Measurements from ENCODE around the gene PDE3B. TPM values are rescaled to one million over a fixed set of nuclear protein-coding genes. Genes with fewer than 3 reads are reported as not detected.

PDE3B gene
- total RNA-seq, 6 experiments from 2014 or later = 14.9 to 47.1 (median 28.8) TPM

- H3K9me3 ChIP-seq = no peaks in the 10 kb centered on the region
- TF ChIP-seq POLR2A (IDR thresholded peaks at IDR 0.05) = no peak
- TF ChIP-seq CTCF (IDR thresholded peaks at IDR 0.05) = no peak
- peak in 3 of 4 donors; percentile 9 to 15 (median 11) for ATAC-seq
- WGBS (ENCODE audit: insufficient coverage, low coverage, low lambda C conversion rate, missing lambda C conversion rate) = 35% methylated on average over 5 of the region's 5 CpGs
- no peak overlapping the region for H3K4me3 ChIP-seq
- peak; percentile 54 to 64 (median 60) for DNase-seq
- H3K4me1 ChIP-seq = peaks cover 0 to 7% (median 5%) of the 10 kb centered on the region in 4 donors
- no peak overlapping the region for H3K27ac ChIP-seq
- no peaks in the 10 kb centered on the region for H3K27me3 ChIP-seq
- no peaks in the 10 kb centered on the region for H3K36me3 ChIP-seq
- intact Hi-C loops (cut with DNase I) = loop anchor here in 1 of 2 donors (10.0 kb wide), 1 partner anchor 370 kb away; the partner anchor contains the start of gene PSMA1
These were observed 251.3 kb downstream of the PDE3B start for GRCh38 chr11:14894657-14895598.

GRCh38 chr11:14898355-14898754 is 254.8 kb downstream of the PDE3B start:
- Histone ChIP-seq H3K27ac (no peak overlapping the region), H3K4me3 (no peak overlapping the region), H3K9me3 (no peaks in the 10 kb centered on the region), H3K36me3 (no peaks in the 10 kb centered on the region), H3K27me3 (no peaks in the 10 kb centered on the region), H3K4me1 (peaks cover 0 to 7% (median 3%) of the 10 kb centered on the region in 4 donors)
- 76% methylated on average over 3 of the region's 3 CpGs for WGBS (ENCODE audit: insufficient coverage, low coverage, low lambda C conversion rate, missing lambda C conversion rate)
- TF ChIP-seq CTCF (IDR thresholded peaks at IDR 0.05) (no peak), POLR2A (IDR thresholded peaks at IDR 0.05) (no peak)
- no peak for DNase-seq
- intact Hi-C loops (cut with DNase I) = loop anchor here in 1 of 2 donors (10.0 kb wide), 1 partner anchor 374 kb away; the partner anchor contains the start of gene PSMA1
- no peak for ATAC-seq

GRCh38 chr11:14898906-14899305 is 255.3 kb downstream of the PDE3B start:
- intact Hi-C loops (cut with DNase I) = loop anchor here in 1 of 2 donors (10.0 kb wide), 1 partner anchor 374 kb away; the partner anchor contains the start of gene PSMA1
- peaks cover 0 to 7% (median 3%) of the 10 kb centered on the region in 4 donors for H3K4me1 ChIP-seq
- H3K4me3 ChIP-seq = no peak overlapping the region
- no peaks in the 10 kb centered on the region for H3K36me3 ChIP-seq
- WGBS (ENCODE audit: insufficient coverage, low coverage, low lambda C conversion rate, missing lambda C conversion rate) = 48% methylated on average over 2 of the region's 2 CpGs
- H3K27ac ChIP-seq = no peak overlapping the region
- no peaks in the 10 kb centered on the region for H3K27me3 ChIP-seq
- H3K9me3 ChIP-seq = no peaks in the 10 kb centered on the region
- ATAC-seq (peak in 3 of 4 donors; percentile 30 to 78 (median 67)), DNase-seq (no peak)
- no peak for TF ChIP-seq CTCF (IDR thresholded peaks at IDR 0.05)
- TF ChIP-seq POLR2A (IDR thresholded peaks at IDR 0.05) = no peak

GRCh38 chr11:14902650-14903350 is 259.2 kb downstream of the PDE3B start:
- Histone ChIP-seq H3K27me3 (no peaks in the 10 kb centered on the region), H3K9me3 (no peaks in the 10 kb centered on the region), H3K27ac (no peak overlapping the region), H3K36me3 (no peaks in the 10 kb centered on the region), H3K4me1 (peaks cover 0 to 13% (median 6%) of the 10 kb centered on the region in 4 donors), H3K4me3 (no peak overlapping the region)
- DNase-seq (no peak), ATAC-seq (no peak)
- intact Hi-C loops (cut with DNase I) = loop anchor here (10.0 kb wide), 2 partner anchors 108 to 368 kb away; no protein-coding TSS in a partner anchor
- WGBS (ENCODE audit: insufficient coverage, low coverage, low lambda C conversion rate, missing lambda C conversion rate) = 33% methylated on average over 1 of the region's 1 CpG
- no peak for TF ChIP-seq POLR2A (IDR thresholded peaks at IDR 0.05)
- no peak for TF ChIP-seq CTCF (IDR thresholded peaks at IDR 0.05)
